ENCODE measurements around the gene MPIG6B. TPM values are rescaled to one million over a fixed set of nuclear protein-coding genes. Genes with fewer than 3 reads are reported as not detected.

Gene MPIG6B
- total RNA-seq, 1 donor from 2014 or later = not detected

DNA sequence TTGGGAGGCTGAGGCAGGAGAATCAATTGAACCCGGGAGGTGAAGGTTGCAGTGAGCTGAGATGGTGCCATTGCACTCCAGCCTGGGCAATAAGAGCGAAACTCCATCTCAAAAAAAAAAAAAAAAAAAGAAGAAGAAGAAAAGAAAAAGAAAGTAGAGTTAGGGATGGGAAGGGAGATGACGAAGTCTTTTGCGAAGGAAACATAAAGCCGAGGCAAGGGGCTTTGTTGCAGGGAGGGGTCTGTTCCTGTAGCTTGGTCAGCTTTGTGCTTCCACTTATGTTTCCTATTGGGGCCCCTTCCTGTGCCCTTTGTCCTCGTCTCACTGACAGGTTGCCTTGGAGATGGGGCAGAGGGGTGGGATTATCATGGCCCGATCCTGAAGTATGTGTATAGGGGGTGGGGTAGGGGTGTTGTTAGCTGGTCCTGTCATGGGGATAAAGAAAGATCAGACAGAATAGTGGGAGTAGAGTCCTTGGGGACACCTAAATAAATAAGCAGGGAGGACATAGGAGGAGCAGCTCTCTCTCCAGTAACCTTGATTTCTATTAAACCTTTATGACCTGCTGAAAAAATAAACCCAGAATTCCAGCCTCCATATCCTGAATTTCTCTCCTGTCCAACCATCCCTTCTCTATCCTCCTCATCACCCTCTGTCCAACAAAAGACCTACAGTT, 14.3 kb downstream of the MPIG6B start:
- Mint-ChIP-seq H3K27me3 (ENCODE audit: unreplicated experiment) (no peaks in the 10 kb centered on the region), H3K36me3 (ENCODE audit: unreplicated experiment) (peaks cover 9% of the 10 kb centered on the region), H3K4me3 (ENCODE audit: unreplicated experiment) (peak overlapping the region; percentile 46), H3K9me3 (ENCODE audit: unreplicated experiment) (no peaks in the 10 kb centered on the region), H3K4me1 (ENCODE audit: unreplicated experiment) (peaks cover 56% of the 10 kb centered on the region), H3K27ac (ENCODE audit: unreplicated experiment) (peak overlapping the region; percentile 96)
- TF ChIP-seq, protein P1, sequence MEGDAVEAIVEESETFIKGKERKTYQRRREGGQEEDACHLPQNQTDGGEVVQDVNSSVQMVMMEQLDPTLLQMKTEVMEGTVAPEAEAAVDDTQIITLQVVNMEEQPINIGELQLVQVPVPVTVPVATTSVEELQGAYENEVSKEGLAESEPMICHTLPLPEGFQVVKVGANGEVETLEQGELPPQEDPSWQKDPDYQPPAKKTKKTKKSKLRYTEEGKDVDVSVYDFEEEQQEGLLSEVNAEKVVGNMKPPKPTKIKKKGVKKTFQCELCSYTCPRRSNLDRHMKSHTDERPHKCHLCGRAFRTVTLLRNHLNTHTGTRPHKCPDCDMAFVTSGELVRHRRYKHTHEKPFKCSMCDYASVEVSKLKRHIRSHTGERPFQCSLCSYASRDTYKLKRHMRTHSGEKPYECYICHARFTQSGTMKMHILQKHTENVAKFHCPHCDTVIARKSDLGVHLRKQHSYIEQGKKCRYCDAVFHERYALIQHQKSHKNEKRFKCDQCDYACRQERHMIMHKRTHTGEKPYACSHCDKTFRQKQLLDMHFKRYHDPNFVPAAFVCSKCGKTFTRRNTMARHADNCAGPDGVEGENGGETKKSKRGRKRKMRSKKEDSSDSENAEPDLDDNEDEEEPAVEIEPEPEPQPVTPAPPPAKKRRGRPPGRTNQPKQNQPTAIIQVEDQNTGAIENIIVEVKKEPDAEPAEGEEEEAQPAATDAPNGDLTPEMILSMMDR (IDR thresholded peaks at IDR 0.05) = no peak
- DNase-seq (ENCODE audit: extremely low spot score, unreplicated experiment) = no peak

DNA sequence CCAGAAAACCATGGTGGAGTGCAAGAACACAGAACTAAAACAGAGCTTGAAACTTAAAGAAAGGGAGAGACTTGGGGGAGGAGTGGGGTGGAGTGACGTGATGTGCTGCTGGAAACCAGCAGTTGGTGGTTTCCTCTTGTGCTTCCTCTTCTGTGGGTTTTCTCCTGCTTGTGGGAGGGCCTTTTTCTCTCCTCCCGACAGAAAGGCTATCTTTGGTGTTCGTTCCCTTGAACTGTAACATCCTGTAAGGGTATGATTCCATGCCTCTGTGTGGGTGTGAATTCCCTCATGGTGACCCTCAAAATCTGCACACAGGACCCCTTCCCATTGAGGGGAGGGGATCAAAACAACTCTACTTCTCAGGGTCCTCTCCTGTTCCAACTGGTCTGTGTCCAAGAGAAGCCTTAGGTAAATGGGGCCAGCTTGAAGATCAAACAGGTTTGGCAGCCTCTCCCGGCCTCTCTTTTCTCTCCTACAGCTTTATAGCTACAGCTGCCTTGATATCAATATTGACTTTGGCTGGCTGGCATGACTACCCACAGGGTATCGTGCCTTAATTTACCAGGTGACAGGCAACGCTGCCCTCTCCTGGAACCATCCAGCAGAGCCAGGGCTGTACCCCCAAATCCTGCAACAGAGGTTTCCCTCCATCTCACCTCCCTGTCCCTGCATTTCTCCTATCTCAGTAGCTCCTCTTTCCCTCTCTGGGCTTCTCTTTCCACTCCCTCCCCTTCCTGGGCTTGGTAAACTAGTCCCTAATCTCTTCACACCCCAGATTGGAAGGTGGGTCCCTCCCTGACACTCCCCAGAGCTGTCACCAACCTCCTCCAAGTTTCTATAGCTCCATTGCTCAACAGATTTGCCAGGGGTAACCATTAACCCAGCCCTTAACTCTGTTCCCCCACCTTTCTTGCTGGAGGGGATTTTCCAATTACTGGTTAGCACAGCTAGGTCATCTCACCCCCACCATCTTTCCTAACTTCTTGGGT, 15.1 kb downstream of the MPIG6B start:
- DNase-seq (ENCODE audit: extremely low spot score, unreplicated experiment) = no peak
- H3K27me3 Mint-ChIP-seq (ENCODE audit: unreplicated experiment) = no peaks in the 10 kb centered on the region
- peak overlapping the region; percentile 96 for H3K27ac Mint-ChIP-seq (ENCODE audit: unreplicated experiment)
- H3K4me3 Mint-ChIP-seq (ENCODE audit: unreplicated experiment) = peak overlapping the region; percentile 46
- no peaks in the 10 kb centered on the region for H3K9me3 Mint-ChIP-seq (ENCODE audit: unreplicated experiment)
- TF ChIP-seq, protein P1 (IDR thresholded peaks at IDR 0.05) = peak; percentile 35
- H3K4me1 Mint-ChIP-seq (ENCODE audit: unreplicated experiment) = peaks cover 52% of the 10 kb centered on the region
- H3K36me3 Mint-ChIP-seq (ENCODE audit: unreplicated experiment) = peaks cover 7% of the 10 kb centered on the region

DNA sequence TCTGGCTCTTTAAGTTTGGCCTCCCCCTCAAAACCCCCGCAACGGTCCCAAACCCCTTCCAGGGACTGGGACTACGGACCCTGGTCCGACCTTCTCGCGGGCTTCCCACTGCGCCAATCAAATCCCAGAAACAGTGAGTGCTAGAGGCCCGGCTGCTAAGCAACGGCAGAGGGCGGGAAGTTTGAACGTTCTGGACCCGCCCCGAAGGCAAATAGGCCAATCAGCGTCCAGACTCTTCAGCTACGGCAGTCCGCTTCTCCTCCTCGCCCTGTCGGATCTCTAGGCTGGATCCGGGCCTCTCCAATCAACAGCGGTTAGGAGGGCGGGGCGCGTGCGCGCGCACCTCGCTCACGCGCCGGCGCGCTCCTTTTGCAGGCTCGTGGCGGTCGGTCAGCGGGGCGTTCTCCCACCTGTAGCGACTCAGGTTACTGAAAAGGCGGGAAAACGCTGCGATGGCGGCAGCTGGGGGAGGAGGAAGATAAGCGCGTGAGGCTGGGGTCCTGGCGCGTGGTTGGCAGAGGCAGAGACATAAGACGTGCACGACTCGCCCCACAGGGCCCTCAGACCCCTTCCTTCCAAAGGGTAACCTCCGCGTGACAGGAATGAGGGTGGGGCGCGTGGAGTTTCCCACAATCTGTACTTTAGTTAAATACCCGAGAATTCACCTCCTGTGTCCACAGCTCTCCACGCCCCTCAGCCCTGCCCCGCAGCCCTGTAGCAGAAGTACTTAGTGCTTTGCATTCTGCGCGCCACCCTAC, 16.6 kb downstream of the MPIG6B start, which contains the start of gene MSH5:
MSH5 (plus strand) TSS at position 367 of the 758 bp plus-strand sequence. CDS start 462 bp downstream, outside the sequence.
- H3K36me3 Mint-ChIP-seq (ENCODE audit: unreplicated experiment) = no peaks in the 10 kb centered on the region
- no peaks in the 10 kb centered on the region for H3K9me3 Mint-ChIP-seq (ENCODE audit: unreplicated experiment)
- peaks cover 42% of the 10 kb centered on the region for H3K4me1 Mint-ChIP-seq (ENCODE audit: unreplicated experiment)
- no peaks in the 10 kb centered on the region for H3K27me3 Mint-ChIP-seq (ENCODE audit: unreplicated experiment)
- DNase-seq (ENCODE audit: extremely low spot score, unreplicated experiment) = peak; percentile 99
- peak within 1 kb of the TSS; percentile 96 for H3K27ac Mint-ChIP-seq (ENCODE audit: unreplicated experiment)
- TF ChIP-seq, protein P1 (IDR thresholded peaks at IDR 0.05) = no peak
- H3K4me3 Mint-ChIP-seq (ENCODE audit: unreplicated experiment) = peak within 1 kb of the TSS; percentile 97

DNA sequence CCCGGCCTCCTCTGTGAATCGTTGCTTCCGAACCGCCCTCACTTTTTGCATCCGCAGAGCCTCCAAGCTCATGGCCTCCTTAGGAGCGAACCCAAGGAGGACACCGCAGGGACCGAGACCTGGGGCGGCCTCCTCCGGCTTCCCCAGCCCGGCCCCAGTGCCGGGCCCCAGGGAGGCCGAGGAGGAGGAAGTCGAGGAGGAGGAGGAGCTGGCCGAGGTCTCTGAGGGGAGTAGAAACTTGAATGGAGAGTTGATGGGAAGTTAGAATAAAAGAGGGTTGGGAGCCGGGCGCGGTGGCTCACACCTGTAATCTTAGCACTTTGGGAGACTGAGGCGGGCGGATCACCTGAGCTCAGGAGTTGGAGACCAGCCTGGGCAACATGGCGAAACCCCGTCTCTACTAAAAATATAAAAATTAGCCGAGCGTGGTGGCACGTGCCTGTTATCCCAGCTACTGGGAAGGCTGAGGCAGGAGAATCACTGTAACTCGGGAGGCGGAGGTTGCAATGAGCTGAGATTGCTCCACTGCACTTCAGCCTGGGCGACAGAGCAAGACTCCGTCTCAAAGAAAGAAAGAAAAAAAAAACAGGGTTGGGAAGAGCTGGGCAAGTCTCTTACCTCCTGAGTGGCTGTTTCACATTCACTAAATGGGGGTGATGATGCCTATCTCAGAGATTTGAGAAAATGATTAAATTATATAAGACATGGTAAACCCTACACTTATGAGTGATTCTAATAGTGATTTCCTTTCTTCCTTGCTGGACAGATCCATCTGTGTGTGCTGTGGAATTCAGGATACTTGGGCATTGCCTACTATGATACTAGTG, 17.4 kb downstream of the MPIG6B start:
- H3K4me3 Mint-ChIP-seq (ENCODE audit: unreplicated experiment) = peak overlapping the region; percentile 97
- DNase-seq (ENCODE audit: extremely low spot score, unreplicated experiment) = no peak
- no peaks in the 10 kb centered on the region for H3K36me3 Mint-ChIP-seq (ENCODE audit: unreplicated experiment)
- TF ChIP-seq, protein P1 (IDR thresholded peaks at IDR 0.05) = no peak
- no peaks in the 10 kb centered on the region for H3K27me3 Mint-ChIP-seq (ENCODE audit: unreplicated experiment)
- peak overlapping the region; percentile 96 for H3K27ac Mint-ChIP-seq (ENCODE audit: unreplicated experiment)
- H3K9me3 Mint-ChIP-seq (ENCODE audit: unreplicated experiment) = no peaks in the 10 kb centered on the region
- peaks cover 37% of the 10 kb centered on the region for H3K4me1 Mint-ChIP-seq (ENCODE audit: unreplicated experiment)

Measured in osteocyte (in vitro differentiated cells).